Measurements from ENCODE around the gene CGNL1. TPM values are rescaled to one million over a fixed set of nuclear protein-coding genes. Genes with fewer than 3 reads are reported as not detected.

Gene CGNL1
- total RNA-seq, 1 experiment from 2014 or later, result 34.6 TPM

GRCh38 chr15:57422113-57422754 is 45.9 kb downstream of the CGNL1 start:
- Histone ChIP-seq H4K8ac (replicated peaks; ENCODE audit: insufficient read length, low read depth, low read length) (no peak overlapping the region), H3K56ac (ENCODE audit: insufficient read length, low read depth, low read length) (no peak overlapping the region), H2AK5ac (ENCODE audit: insufficient read length, low read length) (no peak overlapping the region), H4K20me1 (ENCODE audit: control insufficient read depth, insufficient read depth, insufficient read length) (no peaks in the 10 kb centered on the region), H2AFZ (ENCODE audit: low read length) (no peak overlapping the region), H3K4me2 (ENCODE audit: insufficient read depth, insufficient read length, low read length) (no peak overlapping the region), H2BK5ac (ENCODE audit: insufficient read length, low read length) (no peak overlapping the region), H3K4me1 (ENCODE audit: insufficient read depth, low read length) (peaks cover under 1% of the 10 kb centered on the region; the same call in 1 of the 2 replicates), H3K27me3 (ENCODE audit: insufficient read depth, low read length) (no peaks in the 10 kb centered on the region), H3K23me2 (ENCODE audit: insufficient read length, low read depth, low read length, poor library complexity, severe bottlenecking) (no peaks in the 10 kb centered on the region), H4K91ac (ENCODE audit: insufficient read length, low read depth, low read length) (no peak overlapping the region), H3K9me3 (ENCODE audit: control insufficient read depth, low read depth, low read length) (no peaks in the 10 kb centered on the region), H3T11ph (ENCODE audit: low read length) (no peak overlapping the region), H4K5ac (ENCODE audit: insufficient read length, low read depth, low read length) (no peak overlapping the region), H2BK12ac (ENCODE audit: insufficient read length, low read depth, low read length) (no peak overlapping the region), H2BK20ac (ENCODE audit: low read depth, low read length, poor library complexity, severe bottlenecking) (no peak overlapping the region), H3K14ac (ENCODE audit: insufficient read depth, low read length) (no peak overlapping the region), H3K27ac (ENCODE audit: insufficient read length, low read depth, low read length) (no peak overlapping the region), H3K23ac (ENCODE audit: insufficient read length, low read depth, low read length) (no peak overlapping the region), H3K9ac (ENCODE audit: extremely low read depth, insufficient read length, low read length) (no peak overlapping the region), H3K79me1 (ENCODE audit: insufficient read depth, low read depth, low read length, poor library complexity, severe bottlenecking) (no peaks in the 10 kb centered on the region), H3K79me2 (ENCODE audit: insufficient read depth, low read length) (no peaks in the 10 kb centered on the region), H3K18ac (ENCODE audit: insufficient read length, low read depth, low read length) (no peak overlapping the region), H3K4ac (ENCODE audit: low read depth, low read length) (no peak overlapping the region), H2BK120ac (ENCODE audit: low read depth, low read length, poor library complexity, severe bottlenecking) (no peak overlapping the region), H2BK15ac (ENCODE audit: low read depth, low read length) (no peak overlapping the region)
- H3K4me3 Mint-ChIP-seq, result no peak overlapping the region
- peaks cover 26 to 34% of the 10 kb centered on the region in 2 experiments for H3K4me1 Mint-ChIP-seq
- TF ChIP-seq CTCF (conservative IDR thresholded peaks at IDR 0.05), result no peak
- no peaks in the 10 kb centered on the region for H3K27me3 Mint-ChIP-seq (ENCODE audit: low read depth)
- peak overlapping the region in 2 of 3 experiments; percentile 56 to 78; a peak in 4 of 7 replicates for H3K27ac Mint-ChIP-seq
- H3K36me3 Mint-ChIP-seq (ENCODE audit: insufficient read depth in 1 of 3, low read depth in 3 of 3), result peaks cover 0 to 15% (median 0%) of the 10 kb centered on the region in 3 experiments; a peak in 4 of 7 replicates
- no peak for DNase-seq
- no peaks in the 10 kb centered on the region for H3K9me3 Mint-ChIP-seq
- WGBS (ENCODE audit: extremely low coverage, insufficient read length, low lambda C conversion rate), result no CpG with 5 or more reads among the region's 2 CpGs
